Hepatocyte (in vitro differentiated cells): ENCODE results near the gene VWA7. TPM values are rescaled to one million over a fixed set of nuclear protein-coding genes. Genes with fewer than 3 reads are reported as not detected.

Experiments used
- DNase-seq: peaks from one replicate; pipeline ENCODE4 v3.0.0-alpha.2; 2016; ENCODE audit warnings: low spot score
- H2AFZ ChIP-seq: fragments of 200-600 bp; sonication (generic); 2 replicates; pipeline ENCODE4 v1.6.0; 2016; ENCODE audit warnings: antibody characterized with exemption, mild to moderate bottlenecking
- H3K27ac ChIP-seq: fragments of 200-600 bp; sonication (generic); 2 replicates; pipeline ENCODE4 v1.5.1; 2016; ENCODE audit warnings: mild to moderate bottlenecking
- H3K27me3 ChIP-seq: fragments of 200-600 bp; sonication (generic); 2 replicates; pipeline ENCODE4 v1.6.1; 2016
- H3K36me3 ChIP-seq: fragments of 200-600 bp; sonication (generic); replicated peaks from 2 replicates; pipeline ENCODE4 v1.5.1; 2016; ENCODE audit warnings: low read depth; ENCODE audit not compliant: insufficient read depth
- H3K4me1 ChIP-seq: fragments of 200-600 bp; sonication (generic); 2 replicates; pipeline ENCODE4 v1.5.1; 2016; ENCODE audit warnings: mild to moderate bottlenecking, moderate library complexity; ENCODE audit not compliant: insufficient read depth
- H3K4me2 ChIP-seq: fragments of 200-600 bp; sonication (generic); 2 replicates; pipeline ENCODE4 v1.6.0; 2016
- H3K4me3 ChIP-seq: fragments of 200-600 bp; sonication (generic); 2 replicates; pipeline ENCODE4 v1.5.1; 2016; ENCODE audit warnings: mild to moderate bottlenecking
- H3K79me2 ChIP-seq: fragments of 200-600 bp; sonication (generic); 2 replicates; pipeline ENCODE4 v1.6.0; 2017; ENCODE audit warnings: mild to moderate bottlenecking
- H3K9me2 ChIP-seq: fragments of 200-600 bp; sonication (generic); replicated peaks from 2 replicates; pipeline ENCODE4 v1.6.0; 2017; ENCODE audit warnings: mild to moderate bottlenecking; ENCODE audit not compliant: insufficient read depth
- H3K9me3 ChIP-seq: fragments of 200-600 bp; sonication (generic); 2 replicates; pipeline ENCODE4 v1.5.1; 2016; ENCODE audit warnings: low read depth, mild to moderate bottlenecking
- H4K20me1 ChIP-seq: fragments of 200-600 bp; sonication (generic); 2 replicates; pipeline ENCODE4 v1.6.0; 2016; ENCODE audit warnings: mild to moderate bottlenecking; ENCODE audit not compliant: insufficient read depth, poor library complexity, severe bottlenecking
- CTCF ChIP-seq: fragments of 200-600 bp; sonication (generic); IDR thresholded peaks from 2 replicates; pipeline ENCODE4 v1.5.1; 2016; ENCODE audit warnings: antibody characterized with exemption, mild to moderate bottlenecking; ENCODE audit not compliant: poor library complexity
- EZH2 ChIP-seq: fragments of 200-600 bp; sonication (generic); IDR thresholded peaks from 2 replicates; pipeline ENCODE4 v1.6.1; 2016; ENCODE audit warnings: antibody characterized with exemption, mild to moderate bottlenecking, borderline replicate concordance
- EZH2phosphoT487 ChIP-seq: fragments of 200-600 bp; sonication (generic); IDR thresholded peaks from one replicate; pipeline ENCODE4 v1.6.1; 2018; ENCODE audit warnings: antibody characterized with exemption, mild to moderate bottlenecking, low read depth, moderate library complexity; ENCODE audit not compliant: unreplicated experiment, severe bottlenecking
- WGBS: methylation state at CpG from one replicate; pipeline ENCODE4 v1.1.6; 2016; ENCODE audit warnings: low lambda C conversion rate; ENCODE audit errors: missing lambda C conversion rate; 5-methylcytosine and 5-hydroxymethylcytosine counted together
- polyA plus RNA-seq: library from polyadenylated mRNA; unstranded; fragments of >200 nt; fragmentation: Nextera tagmentation; extraction: Ambion mirVana; gene quantifications from 2 replicates; pipeline ENCODE4 v1.2.1, GENCODE V29; 2016
- total RNA-seq: library from RNA; depleted of rRNA; stranded (reverse); fragments of >200 nt; gene quantifications from 2 replicates; pipeline ENCODE4 v1.2.3, GENCODE V29; 2014

VWA7 gene
- total and polyA plus RNA-seq, 2 experiments from 2014 or later = 3.4 to 5.2 TPM

- Histone ChIP-seq H3K4me2 (no peak overlapping the region), H2AFZ (no peak overlapping the region), H3K27ac (no peak overlapping the region), H3K9me3 (no peaks in the 10 kb centered on the region), H3K27me3 (no peaks in the 10 kb centered on the region), H3K4me1 (peaks cover 4% of the 10 kb centered on the region), H4K20me1 (peaks cover 10% of the 10 kb centered on the region), H3K4me3 (no peak overlapping the region), H3K9me2 (no peaks in the 10 kb centered on the region), H3K79me2 (peaks cover 16% of the 10 kb centered on the region), H3K36me3 (no peaks in the 10 kb centered on the region)
- DNase-seq = no peak
- 97% methylated on average over 12 of the region's 12 CpGs for WGBS
- TF ChIP-seq CTCF = no peak
- TF ChIP-seq EZH2 = no peak
- TF ChIP-seq EZH2phosphoT487 = no peak
These were observed 51.4 kb downstream of the VWA7 start for GRCh38 chr6:31725502-31726350.

DNA sequence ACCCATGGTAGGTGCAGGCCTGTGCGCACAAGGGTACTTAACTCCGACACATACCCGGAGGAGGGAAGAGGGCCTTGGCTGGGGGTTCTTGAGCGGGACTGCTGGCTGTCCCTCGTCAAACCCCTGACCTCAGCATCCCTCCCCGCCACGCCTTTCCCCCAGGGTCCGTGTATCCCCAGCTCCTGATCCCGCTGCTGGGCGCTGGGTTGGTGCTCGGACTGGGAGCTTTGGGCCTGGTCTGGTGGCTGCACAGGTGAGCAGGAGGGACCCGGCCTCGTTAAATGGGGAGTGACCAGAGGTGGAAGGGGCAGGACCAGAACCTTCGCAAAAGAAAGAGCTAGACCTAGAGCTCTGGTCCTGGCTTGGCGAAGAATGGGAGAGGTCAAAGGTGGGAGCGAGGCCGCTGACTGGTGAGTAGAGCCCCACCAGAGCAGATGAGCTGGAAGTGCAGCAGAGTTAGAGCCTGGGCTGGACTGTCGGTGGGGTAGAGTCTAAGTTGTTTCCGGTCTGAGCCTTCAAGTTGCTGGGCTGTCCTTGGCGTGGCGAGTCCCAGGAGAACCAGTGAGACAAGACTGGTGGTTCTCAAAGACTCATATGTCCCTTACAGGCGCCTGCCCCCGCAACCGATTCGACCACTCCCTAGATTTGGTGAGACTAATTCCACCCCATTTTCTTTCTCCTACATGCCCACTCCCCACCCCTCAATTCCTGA lies 53.0 kb downstream of the VWA7 start:
- WGBS = 95% methylated on average over 24 of the region's 25 CpGs
- TF ChIP-seq CTCF (no peak), EZH2 (no peak), EZH2phosphoT487 (no peak)

DNA sequence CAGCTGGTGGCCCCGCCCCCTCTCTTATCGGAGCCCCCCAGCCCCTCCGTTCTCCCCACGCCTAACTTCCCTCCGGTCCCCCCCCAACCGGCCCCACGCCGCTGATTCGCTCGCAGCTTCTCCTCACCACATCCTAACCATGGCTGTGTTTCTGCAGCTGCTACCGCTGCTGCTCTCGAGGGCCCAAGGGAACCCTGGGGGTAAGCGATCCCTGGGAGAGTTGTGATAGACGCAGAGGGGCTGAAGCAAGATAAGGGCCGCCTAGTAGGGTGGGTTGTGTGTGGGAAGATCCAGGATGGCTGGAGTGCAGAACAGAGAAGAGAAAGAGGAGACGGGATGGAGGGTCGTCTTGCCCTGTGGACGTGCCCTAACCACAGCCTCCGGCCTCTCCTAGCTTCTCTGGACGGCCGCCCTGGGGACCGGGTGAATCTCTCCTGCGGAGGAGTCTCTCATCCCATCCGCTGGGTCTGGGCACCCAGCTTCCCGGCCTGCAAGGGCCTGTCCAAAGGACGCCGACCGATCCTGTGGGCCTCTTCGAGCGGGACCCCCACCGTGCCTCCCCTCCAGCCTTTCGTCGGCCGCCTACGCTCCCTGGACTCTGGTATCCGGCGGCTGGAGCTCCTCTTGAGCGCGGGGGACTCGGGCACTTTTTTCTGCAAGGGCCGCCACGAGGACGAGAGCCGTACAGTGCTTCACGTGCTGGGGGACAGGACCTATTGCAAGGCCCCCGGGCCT lies 53.7 kb downstream of the VWA7 start, which contains the start of gene MPIG6B:
Gene MPIG6B (plus strand): TSS at position 129 of the 735 bp plus-strand sequence. CDS start 11 bp downstream, at position 140.
- 94% methylated on average over 46 of the region's 46 CpGs for WGBS

More for the DNA sequence above, 53.0 kb downstream of the VWA7 start:
- Histone ChIP-seq H2AFZ (no peak overlapping the region), H3K27me3 (no peaks in the 10 kb centered on the region), H3K4me3 (no peak overlapping the region), H3K4me2 (no peak overlapping the region), H4K20me1 (peaks cover 10% of the 10 kb centered on the region), H3K27ac (no peak overlapping the region), H3K9me2 (no peaks in the 10 kb centered on the region), H3K4me1 (no peaks in the 10 kb centered on the region), H3K79me2 (peaks cover 14% of the 10 kb centered on the region), H3K9me3 (no peaks in the 10 kb centered on the region), H3K36me3 (no peaks in the 10 kb centered on the region)
- no peak for DNase-seq

More for the DNA sequence above, 53.7 kb downstream of the VWA7 start, which contains the start of gene MPIG6B:
- peaks cover 7% of the 10 kb centered on the region for H3K79me2 ChIP-seq
- H3K9me2 ChIP-seq = no peaks in the 10 kb centered on the region
- no peaks in the 10 kb centered on the region for H3K27me3 ChIP-seq
- H3K9me3 ChIP-seq = no peaks in the 10 kb centered on the region
- no peak within 1 kb of the TSS for H3K27ac ChIP-seq
- peaks cover 6% of the 10 kb centered on the region for H4K20me1 ChIP-seq
- no peaks in the 10 kb centered on the region for H3K36me3 ChIP-seq
- no peak within 1 kb of the TSS for H3K4me3 ChIP-seq
- no peak within 1 kb of the TSS for H3K4me2 ChIP-seq
- no peak for DNase-seq
- no peak within 1 kb of the TSS for H2AFZ ChIP-seq
- TF ChIP-seq EZH2 = no peak
- no peak for TF ChIP-seq EZH2phosphoT487
- no peak for TF ChIP-seq CTCF
- H3K4me1 ChIP-seq = no peaks in the 10 kb centered on the region
